ENCODE data around the gene ATP2C2. TPM values are rescaled to one million over a fixed set of nuclear protein-coding genes. Genes with fewer than 3 reads are reported as not detected.
A peak's percentile ranks its signal among the peaks of the same experiment; 100 is the strongest.
"Not testable (repeated sequence)": the region's sequence is repeated elsewhere in the genome, so short reads cannot be mapped to it uniquely, and the experiment has no call there.

ATP2C2 gene
- total RNA-seq, 1 donor from 2014 or later, result 12.2 TPM

GRCh38 chr16:84392031-84392360 lies 23.7 kb downstream of the ATP2C2 start:
- no peak for TF ChIP-seq CTCF (conservative IDR thresholded peaks at IDR 0.05)
- H3K27me3 Mint-ChIP-seq, result no peaks in the 10 kb centered on the region
- H3K36me3 Mint-ChIP-seq, result no peaks in the 10 kb centered on the region
- DNase-seq (ENCODE audit: extremely low spot score, unreplicated experiment), result no peak
- no peak overlapping the region for H3K4me3 Mint-ChIP-seq
- peaks cover 10% of the 10 kb centered on the region for H3K4me1 Mint-ChIP-seq (ENCODE audit: unreplicated experiment)
- no peak overlapping the region for H3K27ac Mint-ChIP-seq
- H3K9me3 Mint-ChIP-seq, result no peaks in the 10 kb centered on the region

GRCh38 chr16:84396082-84396481 lies 27.7 kb downstream of the ATP2C2 start:
- H3K27ac Mint-ChIP-seq, H3K27me3 Mint-ChIP-seq, H3K36me3 Mint-ChIP-seq: not testable (repeated sequence)

GRCh38 chr16:84396537-84397008 lies 28.2 kb downstream of the ATP2C2 start:
- H3K36me3 Mint-ChIP-seq, result peaks cover under 1% of the 10 kb centered on the region
- peaks cover 16% of the 10 kb centered on the region for H3K4me1 Mint-ChIP-seq (ENCODE audit: unreplicated experiment)
- H3K4me3 Mint-ChIP-seq, result peak overlapping the region; percentile 16
- H3K9me3 Mint-ChIP-seq, result no peaks in the 10 kb centered on the region
- H3K27me3 Mint-ChIP-seq, result no peaks in the 10 kb centered on the region
- TF ChIP-seq CTCF (conservative IDR thresholded peaks at IDR 0.05), result no peak
- H3K27ac Mint-ChIP-seq, result peak overlapping the region; percentile 71
- DNase-seq (ENCODE audit: extremely low spot score, unreplicated experiment), result no peak

More at GRCh38 chr16:84396082-84396481, 27.7 kb downstream of the ATP2C2 start:
- DNase-seq (ENCODE audit: extremely low spot score, unreplicated experiment); H3K4me3 Mint-ChIP-seq; H3K9me3 Mint-ChIP-seq: not testable (repeated sequence)
- H3K4me1 Mint-ChIP-seq (ENCODE audit: unreplicated experiment), result peaks cover 16% of the 10 kb centered on the region

- Mint-ChIP-seq H3K36me3 (peaks cover 5% of the 10 kb centered on the region), H3K9me3 (no peaks in the 10 kb centered on the region), H3K4me3 (no peak overlapping the region), H3K27me3 (no peaks in the 10 kb centered on the region), H3K27ac (no peak overlapping the region), H3K4me1 (ENCODE audit: unreplicated experiment) (peaks cover 16% of the 10 kb centered on the region)
- peak; percentile 58 for TF ChIP-seq CTCF (conservative IDR thresholded peaks at IDR 0.05)
- no peak for DNase-seq (ENCODE audit: extremely low spot score, unreplicated experiment)
Observed at GRCh38 chr16:84397090-84397489, 28.8 kb downstream of the ATP2C2 start.

- H3K9me3 Mint-ChIP-seq, result no peaks in the 10 kb centered on the region
Observed at GRCh38 chr16:84398701-84399100, 30.4 kb downstream of the ATP2C2 start.

GRCh38 chr16:84399912-84400311 lies 31.6 kb downstream of the ATP2C2 start:
- H3K27me3 Mint-ChIP-seq; H3K27ac Mint-ChIP-seq; DNase-seq (ENCODE audit: extremely low spot score, unreplicated experiment); H3K4me3 Mint-ChIP-seq; H3K36me3 Mint-ChIP-seq; H3K9me3 Mint-ChIP-seq: not testable (repeated sequence)
- H3K4me1 Mint-ChIP-seq (ENCODE audit: unreplicated experiment), result peaks cover 16% of the 10 kb centered on the region

More at GRCh38 chr16:84398701-84399100, 30.4 kb downstream of the ATP2C2 start:
- Mint-ChIP-seq H3K36me3 (peaks cover 5% of the 10 kb centered on the region), H3K4me1 (ENCODE audit: unreplicated experiment) (peaks cover 16% of the 10 kb centered on the region), H3K27me3 (no peaks in the 10 kb centered on the region), H3K27ac (no peak overlapping the region), H3K4me3 (no peak overlapping the region)
- TF ChIP-seq CTCF (conservative IDR thresholded peaks at IDR 0.05), result no peak
- DNase-seq (ENCODE audit: extremely low spot score, unreplicated experiment), result no peak

GRCh38 chr16:84403435-84403834 lies 35.1 kb downstream of the ATP2C2 start:
- H3K9me3 Mint-ChIP-seq; H3K27ac Mint-ChIP-seq; H3K36me3 Mint-ChIP-seq; H3K4me3 Mint-ChIP-seq; DNase-seq (ENCODE audit: extremely low spot score, unreplicated experiment); H3K27me3 Mint-ChIP-seq: not testable (repeated sequence)
- H3K4me1 Mint-ChIP-seq (ENCODE audit: unreplicated experiment), result peaks cover 11% of the 10 kb centered on the region
